T1000 (cell line): ENCODE measurements around the gene KLC4.
"Not testable (repeated sequence)": the region's sequence is repeated elsewhere in the genome, so short reads cannot be mapped to it uniquely, and the experiment has no call there.

ENCODE experiments used
- DNase-seq: peaks from one replicate; lab custom pipeline; 2025; ENCODE audit warnings: mixed read lengths; lab: John Stamatoyannopoulos, UW

Gene KLC4

DNA sequence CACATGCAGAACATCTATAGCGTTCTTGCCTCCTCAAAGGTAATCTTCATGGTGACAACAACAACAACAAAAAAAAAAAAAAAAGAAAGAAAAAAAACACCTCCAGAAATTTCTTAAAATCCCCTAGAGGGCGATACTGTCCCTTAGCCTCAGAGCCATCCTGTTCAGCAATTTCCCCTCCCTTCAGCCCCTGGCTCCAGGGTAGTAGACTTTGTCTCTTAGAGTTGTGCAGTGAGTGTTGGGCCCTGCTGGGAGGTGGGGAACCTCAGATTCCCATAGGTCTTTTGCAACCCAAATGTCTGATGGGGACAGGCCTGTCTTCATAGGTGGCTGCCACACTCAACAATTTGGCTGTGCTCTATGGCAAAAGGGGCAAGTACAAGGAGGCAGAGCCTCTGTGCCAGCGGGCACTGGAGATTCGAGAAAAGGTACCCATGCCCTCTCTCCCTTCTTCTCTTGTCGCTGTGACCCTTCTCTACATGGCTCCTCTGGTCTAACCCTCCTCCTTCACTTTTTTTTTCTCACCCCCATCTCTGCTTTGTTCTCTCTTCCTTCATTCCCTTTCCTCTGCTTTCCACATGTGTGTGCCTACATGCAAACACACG, 10.7 kb downstream of the KLC4 start:
- DNase-seq, result no peak

GRCh38 chr6:43074847-43075669, 15.6 kb downstream of the KLC4 start:
- no peak for DNase-seq

DNA sequence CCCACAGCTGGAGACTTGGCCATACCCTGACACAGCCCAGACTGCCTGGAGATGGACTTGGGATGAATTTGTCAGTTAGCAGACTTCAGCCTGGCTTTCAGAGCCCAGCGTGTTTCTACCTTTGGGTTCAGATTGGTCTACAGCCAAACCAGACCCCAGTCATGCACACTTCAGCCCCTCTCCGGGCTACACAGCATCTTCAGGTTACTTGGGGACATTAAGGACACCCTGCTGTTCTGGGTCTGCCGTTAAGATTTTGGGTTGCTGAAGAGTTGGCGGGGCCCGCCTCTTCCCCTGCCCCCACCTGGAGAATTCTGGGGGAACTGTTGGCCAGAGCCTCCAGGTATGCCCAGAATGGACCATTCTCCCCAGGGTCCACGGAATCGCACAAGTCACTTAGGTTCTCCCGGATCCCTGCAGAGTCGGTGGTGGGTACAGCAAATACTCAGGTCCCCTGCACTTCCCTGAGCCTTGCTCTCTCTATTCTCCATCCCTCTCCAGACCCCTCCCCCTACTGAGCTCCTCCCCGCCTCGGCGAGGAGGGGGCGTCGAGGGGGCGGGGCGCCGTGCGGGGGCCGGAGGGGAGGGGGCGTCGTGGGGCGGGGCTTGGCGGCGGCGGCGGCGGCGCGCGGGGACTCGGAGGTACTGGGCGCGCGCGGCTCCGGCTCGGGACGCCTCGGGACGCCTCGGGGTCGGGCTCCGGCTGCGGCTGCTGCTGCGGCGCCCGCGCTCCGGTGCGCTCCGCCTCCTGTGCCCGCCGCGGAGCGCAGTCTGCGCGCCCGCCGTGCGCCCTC, 16.4 kb downstream of the KLC4 start, which contains the start of gene PTK7:
PTK7 (plus strand) TSS at position 645 of the 794 bp plus-strand sequence. CDS start 175 bp downstream, outside the sequence.
- no peak for DNase-seq

DNA sequence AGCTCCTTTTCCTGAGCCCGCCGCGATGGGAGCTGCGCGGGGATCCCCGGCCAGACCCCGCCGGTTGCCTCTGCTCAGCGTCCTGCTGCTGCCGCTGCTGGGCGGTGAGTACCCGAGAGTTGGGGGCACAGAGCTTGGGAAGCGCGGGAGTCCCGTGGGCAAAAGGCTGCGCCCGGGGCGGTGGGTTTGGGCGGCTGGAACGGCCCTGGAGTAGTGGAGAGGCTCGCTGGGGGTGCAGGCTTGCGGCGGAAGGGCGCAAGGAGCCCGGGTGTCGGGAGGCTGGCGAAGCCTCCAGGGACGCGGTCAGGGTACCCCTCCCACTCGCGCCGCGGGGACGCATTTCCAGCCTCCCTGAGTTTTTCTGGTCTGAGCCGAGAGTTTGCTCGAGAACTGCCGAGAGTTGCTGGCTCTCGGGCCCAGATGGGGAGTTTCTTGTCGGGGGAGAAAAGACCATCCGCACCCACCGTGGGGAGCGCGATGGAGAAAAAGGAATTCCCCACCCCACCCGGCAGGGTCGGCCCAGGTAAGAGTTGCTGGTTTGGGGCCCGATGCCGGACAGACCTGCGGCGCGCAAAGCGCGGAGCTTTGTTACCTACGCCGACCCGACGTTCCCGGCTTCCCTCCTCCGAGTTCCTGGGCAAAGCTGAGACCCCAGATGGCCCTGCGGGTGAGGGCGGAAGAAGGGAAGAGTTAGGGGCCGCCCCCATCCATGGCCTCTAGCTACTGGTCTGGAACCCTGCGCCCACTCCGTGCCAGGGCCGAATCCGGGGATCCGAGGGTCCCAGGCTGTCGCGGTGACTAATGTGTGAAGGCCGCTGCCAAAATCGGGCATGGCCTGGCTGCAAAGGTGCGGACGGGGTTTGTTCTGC, 17.3 kb downstream of the KLC4 start:
- peak; percentile 18 for DNase-seq

GRCh38 chr6:43077333-43077809, 17.9 kb downstream of the KLC4 start:
- no peak for DNase-seq

- DNase-seq, result no peak
Measured at GRCh38 chr6:43077981-43078511, 18.6 kb downstream of the KLC4 start.

DNA sequence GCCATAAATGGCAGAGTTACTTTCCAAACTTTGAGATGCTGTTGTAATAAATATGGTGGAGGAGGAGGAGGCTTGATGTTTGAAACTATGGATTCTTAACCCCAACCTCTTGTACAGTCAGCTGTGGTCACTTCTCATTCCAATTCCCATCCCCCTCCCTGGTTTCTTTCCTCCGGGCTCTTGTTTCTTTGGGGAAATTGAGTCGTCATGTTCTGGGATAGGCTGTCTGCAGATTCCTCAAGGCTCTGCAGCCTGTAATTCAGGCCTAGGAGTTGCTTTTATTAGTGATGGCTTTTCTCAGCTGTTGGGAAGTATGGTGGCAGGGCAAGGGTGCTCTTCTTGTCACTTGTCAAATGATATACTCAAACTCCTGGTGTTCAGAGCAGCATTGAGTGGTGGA, 19.3 kb downstream of the KLC4 start:
- no peak for DNase-seq

DNA sequence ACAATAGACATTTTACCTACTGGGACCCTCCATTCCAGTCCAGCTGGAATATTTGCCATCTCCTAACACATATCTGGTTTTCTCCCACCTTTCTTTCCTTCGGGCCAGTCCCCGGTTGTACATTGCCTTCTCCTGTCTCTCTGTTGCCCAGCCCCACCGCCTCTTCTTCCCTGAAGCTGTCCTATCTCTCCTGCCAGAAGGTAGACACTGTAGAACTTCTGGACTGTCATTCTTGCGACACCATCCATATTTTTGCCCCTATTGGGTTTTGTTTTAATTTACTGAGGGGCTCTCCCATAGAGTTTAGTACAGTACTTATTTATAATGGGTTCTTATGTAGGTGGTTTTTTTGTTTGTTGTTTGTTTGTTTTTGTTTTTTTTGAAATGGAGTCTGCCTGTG, 21.6 kb downstream of the KLC4 start:
- no peak for DNase-seq

- not testable (repeated sequence) for DNase-seq
Measured at GRCh38 chr6:43081922-43082321, 22.5 kb downstream of the KLC4 start.

- DNase-seq, result no peak
Measured at GRCh38 chr6:43082806-43083655, 23.6 kb downstream of the KLC4 start.

- DNase-seq, result peak; percentile 38
Measured at GRCh38 chr6:43086022-43086658, 26.7 kb downstream of the KLC4 start.

DNA sequence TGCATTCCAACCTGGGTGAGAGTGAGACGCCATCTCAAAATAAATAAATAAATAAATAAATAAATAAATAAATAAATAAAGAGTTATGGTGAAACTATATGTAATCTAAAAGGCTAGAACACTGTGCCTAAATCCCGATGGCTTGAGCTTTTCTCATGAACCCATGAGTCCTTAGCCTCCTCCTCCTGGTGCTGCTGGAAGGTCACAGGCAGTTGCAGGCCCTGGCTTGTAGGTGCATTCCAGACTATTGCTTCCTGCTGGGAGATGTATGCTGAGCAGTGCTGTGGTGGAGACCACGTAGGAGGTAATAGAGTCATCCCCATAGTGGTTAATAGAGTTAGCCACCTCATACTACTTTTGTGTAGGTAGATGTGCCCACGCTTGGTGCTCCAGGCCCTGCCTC, 29.2 kb downstream of the KLC4 start:
- DNase-seq, result no peak

GRCh38 chr6:43089467-43089866, 30.0 kb downstream of the KLC4 start:
- no peak for DNase-seq

GRCh38 chr6:43089874-43090558, 30.6 kb downstream of the KLC4 start:
- no peak for DNase-seq

GRCh38 chr6:43090559-43090956, 31.1 kb downstream of the KLC4 start:
- DNase-seq, result no peak

- DNase-seq, result no peak
Measured at GRCh38 chr6:43091020-43091419, 31.6 kb downstream of the KLC4 start.

DNA sequence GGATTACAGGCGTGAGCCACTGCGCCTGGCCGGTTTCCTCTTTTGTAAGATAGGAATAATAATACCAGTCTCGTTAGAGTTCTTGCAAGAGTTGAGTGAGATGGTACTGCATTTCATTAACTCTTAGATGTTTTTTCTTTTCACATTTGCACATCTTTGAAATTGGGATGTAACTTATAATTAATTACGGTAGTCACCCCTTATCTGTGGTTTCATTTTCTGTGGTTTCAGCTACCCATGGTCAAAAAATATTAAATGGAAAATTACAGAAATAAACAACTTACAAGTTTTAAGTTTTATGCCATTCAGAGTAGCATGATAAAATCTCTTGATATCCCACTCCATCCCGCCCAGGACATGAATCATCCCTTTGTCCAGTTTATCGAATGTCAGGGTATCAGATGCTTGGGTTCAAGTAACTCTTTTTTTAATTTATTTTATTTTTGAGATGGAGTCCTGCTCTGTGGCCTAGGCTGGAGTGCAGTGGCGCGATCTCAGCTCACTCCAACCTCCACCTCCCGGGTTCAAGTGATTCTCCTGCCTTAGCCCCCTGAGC, 32.1 kb downstream of the KLC4 start:
- DNase-seq, result no peak

DNA sequence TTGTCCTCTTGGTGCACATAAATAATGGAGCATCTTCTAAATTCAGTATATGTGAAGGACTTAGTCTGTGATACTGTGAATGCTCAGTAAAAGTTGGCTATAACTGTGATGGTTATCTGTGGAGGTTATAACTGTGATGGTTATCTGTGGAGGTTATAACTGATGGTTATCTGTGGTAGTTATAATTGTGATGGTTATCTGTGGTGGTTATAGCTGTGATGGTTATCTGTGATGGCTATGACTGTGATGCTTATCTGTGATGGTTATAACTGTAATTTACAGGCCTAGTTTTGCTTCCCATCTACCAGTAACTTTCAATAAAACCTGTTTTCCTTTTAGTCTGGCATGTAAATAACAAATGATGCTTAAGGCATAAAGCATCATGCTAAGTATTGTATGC, 33.2 kb downstream of the KLC4 start:
- no peak for DNase-seq
